Heart left ventricle (tissue), 16 donors: ENCODE measurements around the gene WWC1. TPM values are rescaled to one million over a fixed set of nuclear protein-coding genes. Genes with fewer than 3 reads are reported as not detected.

Source experiments
- ATAC-seq, 4 donors: fragments of 200-7000 bp; cut with Tn5 transposase; one replicate each; pipeline ENCODE4 v1.9.1; 2020 to 2022; ENCODE audit warnings: moderate library complexity in 4 of 4, mild to moderate bottlenecking in 3 of 4, moderate number of reproducible peaks in 1 of 4
- DNase-seq, 5 donors: peaks; one replicate each; pipeline ENCODE4 v3.0.0-alpha.2; 2020
- H3K27ac ChIP-seq, 12 donors: fragments of 200-600 bp; sonication (generic) in 4 of 12; one replicate each; pipeline versions ENCODE4 v1.5.0 to v1.8.0; 2016 to 2022; ENCODE audit warnings: mild to moderate bottlenecking in 2 of 12
- H3K27me3 ChIP-seq, 9 donors: fragments of 200-600 bp; sonication (generic) in 2 of 9; one replicate each; pipeline versions ENCODE4 v1.5.1 to v1.8.0; 2016 to 2022; ENCODE audit warnings: mild to moderate bottlenecking in 3 of 9
- H3K36me3 ChIP-seq, 9 donors: fragments of 200-600 bp; sonication (generic) in 2 of 9; one replicate each; pipeline versions ENCODE4 v1.5.0 to v1.8.0; 2018 to 2022; ENCODE audit warnings: mild to moderate bottlenecking in 2 of 9
- H3K4me1 ChIP-seq, 12 donors: fragments of 200-600 bp; sonication (generic) in 4 of 12; one replicate each; pipeline versions ENCODE4 v1.5.0 to v1.8.0; 2016 to 2022; ENCODE audit warnings: mild to moderate bottlenecking in 3 of 12
- H3K4me3 ChIP-seq, 12 donors: fragments of 200-600 bp; sonication (generic) in 4 of 12; one replicate each; pipeline versions ENCODE4 v1.5.0 to v1.8.0; 2017 to 2022; ENCODE audit warnings: mild to moderate bottlenecking in 9 of 12, moderate library complexity in 4 of 12
- H3K9me3 ChIP-seq, 12 donors: fragments of 200-600 bp; sonication (generic) in 4 of 12; one replicate each; pipeline versions ENCODE4 v1.5.0 to v1.8.0; 2016 to 2022; ENCODE audit warnings: mild to moderate bottlenecking in 1 of 12
- CTCF ChIP-seq, 12 donors: fragments of 200-600 bp; sonication (generic) in 4 of 12; IDR thresholded peaks; one replicate each; pipeline versions ENCODE4 v1.5.0 to v1.8.0; 2018 to 2022; ENCODE audit warnings: antibody characterized with exemption in 12 of 12, mild to moderate bottlenecking in 5 of 12
- POLR2A ChIP-seq, 2 donors: fragments of 450-650 bp; IDR thresholded peaks; one replicate each; pipeline ENCODE4 v1.6.1; 2017; ENCODE audit warnings: antibody characterized with exemption in 2 of 2, mild to moderate bottlenecking in 2 of 2, moderate library complexity in 2 of 2
- WGBS, 4 donors: extraction: QIAGEN DNeasy Blood & Tissue Kit in 2 of 4; methylation state at CpG; one replicate each; pipeline versions ENCODE4 v1.1.5 to v1.1.7; 2013 to 2018; 5-methylcytosine and 5-hydroxymethylcytosine counted together
- intact Hi-C, 10 donors: fragments of 100-400 bp; cut with DNase I; formaldehyde crosslinking; loops; one replicate each; pipeline versions ENCODE4 v1.11.1 to v1.14.2; 2022
- polyA plus RNA-seq, 2 donors: library from polyadenylated mRNA; stranded (reverse); fragments of 200-250 nt; gene quantifications; one replicate each; pipeline ENCODE4 v1.2.3, GENCODE V29; 2013
- total RNA-seq, 9 donors: library from RNA; depleted of rRNA in 2 of 9; stranded (reverse); fragments of >200 nt in 2 of 9; fragmentation: NEBNext Ultra II Directional in 3 of 9; extraction: Animal tissue kit (Norgen Biotek cat#: 25700) in 3 of 9; gene quantifications; one replicate each; pipeline versions ENCODE4 v1.1.0 to v1.2.4, GENCODE V29; 2016 to 2023
- donor health status: ischemic (EF 13 %, LVEDD 7.1; RV severe dilation, severe dysfunction).
- donor health status: healthy with polysubstance abuse.
- donor health status: DM: no; HTN: yes; CAD: no.
- donor health status: DM: no; HTN: no; CAD: no.
- donor health status: ischemic (EF 25% LVEDD 6.9; RV normal size, moderate dysfunction).
- donor health status: ischemic (EF 25% LVEDD 5.7; RV mildly dilated, moderate dysfunction).
- donor health status: healthy.
- donor health status: DM: yes; HTN: yes; CAD: no.
- donor health status: ischemic (EF 35%, LVEDD 5.7; RV mildly dilated, moderate dysfunction).
- donor health status: nonischemic (EF 11% LVEDD 7.7; RV severe dilation, severe dysfunction).
- donor health status: DM: yes; HTN: yes; CAD: no.
- donor health status: PGD.
- donor health status: ischemic (EF 29% LVEDD 5.4; RV normal size, mild dysfunction).
- donor health status: nonischemic (EF 23%, LVEDD 6.1; RV moderate dilation, normal function).

WWC1 gene
- total and polyA plus RNA-seq, 11 donors = 0.23 to 21.5 (median 1.7) TPM

DNA sequence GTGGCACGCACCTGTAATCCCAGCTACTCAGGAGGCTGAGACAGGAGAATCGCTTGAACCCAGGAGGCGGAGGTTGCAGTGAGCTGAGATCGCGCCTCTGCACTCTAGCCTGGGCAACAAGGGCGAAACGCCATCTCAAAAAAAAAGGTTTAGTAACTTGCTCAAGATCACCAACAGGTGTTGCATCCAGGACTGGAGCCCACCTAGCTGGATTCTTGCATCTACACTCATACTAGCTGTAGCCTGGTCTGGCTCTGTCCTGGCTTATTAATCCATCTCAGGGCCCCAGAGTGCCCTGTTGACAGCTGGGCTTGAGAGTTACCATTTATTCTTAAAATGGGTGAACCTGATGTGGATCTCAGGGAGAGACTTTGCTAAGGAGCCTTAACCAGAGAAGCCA is 7.5 kb downstream of the WWC1 start:
- DNase-seq (no peak), ATAC-seq (no peak)
- Histone ChIP-seq H3K36me3 (no peaks in the 10 kb centered on the region), H3K9me3 (no peaks in the 10 kb centered on the region), H3K27ac (no peak overlapping the region), H3K4me3 (no peak overlapping the region), H3K4me1 (no peaks in the 10 kb centered on the region), H3K27me3 (peaks cover 0 to 11% (median under 1%) of the 10 kb centered on the region in 9 donors)
- intact Hi-C loops = no loop called here
- 88 to 97% (median 94%) methylated on average over 7 of the region's 7 CpGs for WGBS, 4 donors
- no peak for TF ChIP-seq POLR2A (IDR thresholded peaks at IDR 0.05)
- TF ChIP-seq CTCF (IDR thresholded peaks at IDR 0.05) = no peak

GRCh38 chr5:168299372-168299771 is 7.9 kb downstream of the WWC1 start:
- 73 to 83% (median 77%) methylated on average over 7 of the region's 7 CpGs for WGBS, 4 donors
- Histone ChIP-seq H3K27ac (no peak overlapping the region), H3K36me3 (no peaks in the 10 kb centered on the region), H3K4me1 (no peaks in the 10 kb centered on the region), H3K27me3 (peaks cover 0 to 7% (median 0%) of the 10 kb centered on the region in 9 donors), H3K9me3 (no peaks in the 10 kb centered on the region), H3K4me3 (no peak overlapping the region)
- TF ChIP-seq POLR2A (IDR thresholded peaks at IDR 0.05) = no peak
- ATAC-seq = no peak
- no peak for DNase-seq
- intact Hi-C loops = no loop called here

DNA sequence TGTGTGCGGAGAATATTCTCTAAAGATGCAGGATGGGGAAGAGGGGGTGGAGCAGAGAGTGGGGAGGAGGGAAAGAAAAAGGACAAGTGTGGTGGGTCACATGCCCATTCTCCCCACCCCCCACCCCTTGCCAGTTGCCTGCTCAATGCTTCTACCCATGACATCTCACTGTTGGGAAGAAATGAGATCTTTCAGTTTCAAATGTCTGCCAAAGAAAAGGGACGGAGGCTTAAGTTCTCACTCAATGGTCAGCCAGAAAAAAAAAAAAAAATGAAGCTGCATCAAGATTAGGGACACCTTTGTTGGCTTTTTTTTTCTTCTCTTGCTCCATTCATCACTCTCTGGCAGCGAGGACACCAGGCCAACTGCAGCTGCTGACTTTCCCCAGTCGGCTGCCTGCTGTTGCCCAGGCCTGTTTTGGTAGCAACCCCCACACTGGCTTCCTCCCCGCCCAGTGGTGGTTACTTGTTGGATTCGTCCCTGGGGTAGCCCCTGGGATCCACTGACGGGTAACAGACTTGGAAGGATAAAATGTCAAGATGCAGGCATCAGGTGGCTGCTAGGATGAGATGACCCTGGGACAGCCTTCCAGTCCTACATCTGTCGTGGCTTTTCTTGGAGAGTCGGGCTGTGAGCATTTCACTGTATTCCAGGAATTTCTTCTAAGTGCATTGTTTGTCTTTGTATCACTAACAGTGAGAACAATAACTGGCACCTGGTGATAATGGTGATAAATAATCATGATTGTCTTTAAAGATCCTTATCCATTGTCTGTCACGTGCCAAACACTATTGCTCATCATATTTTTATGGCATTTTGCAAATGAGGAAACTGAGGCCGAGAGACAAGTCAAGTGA is 9.1 kb downstream of the WWC1 start:
- DNase-seq (no peak), ATAC-seq (no peak)
- no peaks in the 10 kb centered on the region for H3K36me3 ChIP-seq
- no peaks in the 10 kb centered on the region for H3K9me3 ChIP-seq
- 66 to 72% (median 71%) methylated on average over 11 of the region's 11 CpGs for WGBS, 4 donors
- intact Hi-C loops = no loop called here
- H3K27me3 ChIP-seq = peaks cover 0 to 4% (median 0%) of the 10 kb centered on the region in 9 donors
- TF ChIP-seq CTCF (IDR thresholded peaks at IDR 0.05) (no peak), POLR2A (IDR thresholded peaks at IDR 0.05) (no peak)
- no peak overlapping the region for H3K27ac ChIP-seq
- no peak overlapping the region for H3K4me3 ChIP-seq
- H3K4me1 ChIP-seq = no peaks in the 10 kb centered on the region

DNA sequence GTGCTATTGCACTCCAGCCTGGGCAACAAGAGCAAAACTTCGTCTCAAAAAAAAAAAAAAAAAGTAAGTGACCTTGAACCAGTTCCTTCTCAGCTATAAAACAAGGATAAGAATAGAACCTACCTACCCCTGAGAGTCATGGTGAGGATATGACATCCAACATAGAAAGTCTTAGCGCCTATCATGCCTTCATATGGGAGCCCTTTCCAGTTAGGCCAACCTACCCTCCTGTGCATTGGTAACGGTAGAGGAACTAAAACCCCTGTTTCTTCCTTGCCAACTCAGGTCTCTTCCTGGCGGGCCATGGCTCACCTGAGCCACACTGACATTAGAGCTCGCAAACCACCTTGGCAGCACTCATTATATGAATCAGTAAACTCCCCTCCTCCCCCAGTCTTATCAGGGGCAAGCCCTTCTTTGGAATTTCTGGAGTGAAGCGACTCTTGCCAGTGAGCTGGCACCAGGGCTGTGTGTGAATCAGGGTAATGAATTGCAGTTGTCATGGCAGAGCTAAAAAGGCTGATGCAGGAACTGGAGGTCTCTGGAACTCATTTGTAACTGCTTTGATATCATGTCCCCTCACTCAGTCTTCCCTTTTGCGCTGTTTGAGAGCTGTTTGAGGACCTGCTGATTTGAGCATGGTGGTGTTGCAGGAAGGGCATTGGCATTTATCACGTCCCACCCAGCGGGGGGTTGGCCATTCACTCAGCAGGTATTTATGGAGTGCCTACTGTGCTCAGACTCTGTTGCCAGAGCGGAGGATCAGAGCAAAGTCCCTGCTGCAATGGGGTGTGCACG is 10.3 kb downstream of the WWC1 start:
- Histone ChIP-seq H3K36me3 (no peaks in the 10 kb centered on the region), H3K27ac (no peak overlapping the region), H3K9me3 (no peaks in the 10 kb centered on the region), H3K4me3 (no peak overlapping the region), H3K4me1 (no peaks in the 10 kb centered on the region), H3K27me3 (peaks cover 0 to 4% (median 0%) of the 10 kb centered on the region in 9 donors)
- DNase-seq (no peak), ATAC-seq (no peak)
- intact Hi-C loops = no loop called here
- 56 to 68% (median 60%) methylated on average over 10 to 11 of the region's 11 CpGs for WGBS, 4 donors
- TF ChIP-seq CTCF (IDR thresholded peaks at IDR 0.05) = no peak
- TF ChIP-seq POLR2A (IDR thresholded peaks at IDR 0.05) = no peak
